Lower lobe of right lung (tissue), 2 donors: ENCODE measurements around the gene NPPB. TPM values are rescaled to one million over a fixed set of nuclear protein-coding genes. Genes with fewer than 3 reads are reported as not detected.

Source experiments
- ATAC-seq, 2 donors: fragments of 200-7000 bp; cut with Tn5 transposase; one replicate each; pipeline ENCODE4 v1.9.1; 2020 to 2022; ENCODE audit warnings: mild to moderate bottlenecking in 2 of 2, moderate library complexity in 2 of 2
- DNase-seq: peaks from one replicate; pipeline ENCODE4 v3.0.0-alpha.2; 2020
- H3K27ac ChIP-seq: fragments of 200-600 bp; one replicate; pipeline ENCODE4 v1.8.0; 2022
- H3K27me3 ChIP-seq: fragments of 200-600 bp; one replicate; pipeline ENCODE4 v1.8.0; 2022; ENCODE audit warnings: low read depth
- H3K36me3 ChIP-seq: fragments of 200-600 bp; one replicate; pipeline ENCODE4 v1.8.0; 2022; ENCODE audit warnings: mild to moderate bottlenecking
- H3K4me1 ChIP-seq: fragments of 200-600 bp; one replicate; pipeline ENCODE4 v1.8.0; 2022
- H3K4me3 ChIP-seq: fragments of 200-600 bp; one replicate; pipeline ENCODE4 v1.8.0; 2022; ENCODE audit warnings: mild to moderate bottlenecking
- H3K9me3 ChIP-seq: fragments of 200-600 bp; one replicate; pipeline ENCODE4 v1.8.0; 2022
- CTCF ChIP-seq: fragments of 200-600 bp; IDR thresholded peaks from one replicate; pipeline ENCODE4 v1.8.0; 2022; ENCODE audit warnings: antibody characterized with exemption, mild to moderate bottlenecking
- intact Hi-C: fragments of 100-400 bp; cut with DNase I; formaldehyde crosslinking; loops from one replicate; pipeline ENCODE4 v1.11.0; 2022
- total RNA-seq: library from RNA; stranded (reverse); fragmentation: NEBNext Ultra II Directional; extraction: Animal tissue kit (Norgen Biotek cat#: 25700); gene quantifications from one replicate; pipeline ENCODE4 v1.2.1, GENCODE V29; 2021
- donor health status: DM: no; HTN: yes; CAD: no; lungs with severe emphysema.

Gene NPPB
- total RNA-seq, 1 donor from 2014 or later, result not detected

DNA sequence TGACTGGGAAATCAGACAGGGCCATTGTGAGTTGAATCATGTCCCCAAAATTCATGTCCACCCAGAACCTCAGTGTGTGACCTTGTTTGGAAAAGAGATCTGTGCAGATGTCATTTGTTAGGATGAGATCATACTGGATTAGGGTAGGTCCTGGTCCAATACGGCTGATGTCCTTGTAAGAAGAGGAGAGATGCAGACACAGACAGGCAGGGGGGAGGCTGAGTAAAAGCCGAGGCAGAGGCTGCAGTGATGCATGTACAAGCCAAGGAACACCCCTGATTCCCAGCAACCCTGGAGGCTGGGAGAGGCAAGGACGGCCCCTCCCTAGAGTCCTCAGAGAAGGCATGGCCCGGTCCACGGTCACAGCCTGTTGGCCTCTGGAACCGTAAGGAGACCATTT, 15.9 kb upstream of the NPPB start:
- Histone ChIP-seq H3K9me3 (no peaks in the 10 kb centered on the region), H3K27me3 (peaks cover 11% of the 10 kb centered on the region), H3K4me3 (no peak overlapping the region), H3K4me1 (peaks cover 7% of the 10 kb centered on the region), H3K27ac (peak overlapping the region; percentile 11), H3K36me3 (no peaks in the 10 kb centered on the region)
- DNase-seq, result no peak
- intact Hi-C loops, result no loop called here
- TF ChIP-seq CTCF, result no peak
- ATAC-seq, result no peak

GRCh38 chr1:11874258-11874562, 15.5 kb upstream of the NPPB start:
- intact Hi-C loops, result no loop called here
- peaks cover 7% of the 10 kb centered on the region for H3K4me1 ChIP-seq
- H3K27ac ChIP-seq, result no peak overlapping the region

DNA sequence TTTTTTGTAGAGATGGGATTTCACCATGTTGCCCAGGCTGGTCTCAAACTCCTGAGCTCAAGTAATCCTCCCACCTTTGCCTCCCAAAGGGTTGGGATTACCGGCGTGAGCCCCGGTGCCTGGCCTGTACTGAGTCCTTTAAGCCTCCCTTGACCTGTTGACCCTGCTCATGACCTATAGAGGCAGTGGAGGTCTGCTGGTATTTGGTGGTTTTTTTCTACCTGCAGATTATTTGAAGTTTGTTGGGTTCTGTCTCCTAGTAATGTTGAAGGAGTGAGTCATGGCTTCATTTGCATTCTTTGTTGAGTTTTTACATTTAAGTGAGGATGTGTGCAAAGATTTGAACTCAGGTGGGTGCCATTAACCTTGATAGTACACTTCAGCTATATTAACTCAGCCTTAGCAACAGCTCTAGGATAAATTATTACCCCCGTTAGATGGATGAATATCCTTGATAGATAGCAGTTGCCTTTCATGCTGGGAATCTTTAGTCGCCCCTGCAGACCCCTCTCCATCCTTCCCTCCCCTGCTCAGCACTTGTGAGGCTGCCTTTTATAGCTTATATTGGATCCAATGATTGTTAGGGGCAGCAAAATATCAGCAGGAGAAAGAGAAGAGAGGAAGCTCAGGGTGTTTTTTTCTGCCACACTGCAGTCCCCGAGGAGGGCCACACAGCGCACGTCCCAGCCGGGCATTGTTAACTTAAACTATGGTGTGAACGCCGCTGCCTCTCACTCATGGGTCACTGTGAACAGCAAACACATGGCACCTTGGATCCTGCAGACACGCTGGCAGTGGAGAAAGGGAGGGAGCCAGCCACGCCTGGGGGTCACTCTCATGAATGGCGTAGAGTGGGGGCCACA, 14.9 kb upstream of the NPPB start:
- peaks cover 7% of the 10 kb centered on the region for H3K4me1 ChIP-seq
- no peak for ATAC-seq

More at GRCh38 chr1:11874258-11874562, 15.5 kb upstream of the NPPB start:
- ATAC-seq, result peak in 1 of 2 donors; percentile 27
- no peak for TF ChIP-seq CTCF
- Histone ChIP-seq H3K9me3 (no peaks in the 10 kb centered on the region), H3K27me3 (peaks cover 8% of the 10 kb centered on the region), H3K4me3 (no peak overlapping the region), H3K36me3 (no peaks in the 10 kb centered on the region)
- DNase-seq, result no peak

DNA sequence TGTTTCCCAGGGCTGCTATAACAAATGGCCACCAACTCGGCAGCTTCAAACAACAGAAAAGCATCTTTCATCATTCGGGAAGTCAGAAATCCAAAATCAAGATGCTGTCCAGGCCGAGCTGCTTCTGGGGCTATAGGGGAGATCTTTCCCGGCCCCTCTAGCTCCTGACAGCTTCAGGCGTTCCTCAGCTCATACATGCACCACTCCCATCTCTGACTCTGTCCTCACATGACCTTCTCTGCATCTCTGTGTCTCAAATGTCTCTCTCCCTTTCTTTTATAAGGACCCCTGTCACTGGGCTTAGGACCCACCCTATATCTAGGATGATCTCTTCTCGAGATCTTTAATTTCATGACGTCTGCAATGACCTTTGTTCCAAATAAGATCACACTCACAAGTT, 13.8 kb upstream of the NPPB start:
- H3K4me3 ChIP-seq, result no peak overlapping the region
- H3K27ac ChIP-seq, result no peak overlapping the region
- H3K9me3 ChIP-seq, result no peaks in the 10 kb centered on the region
- ATAC-seq, result no peak
- DNase-seq, result no peak
- H3K4me1 ChIP-seq, result peaks cover 7% of the 10 kb centered on the region
- H3K27me3 ChIP-seq, result peaks cover 6% of the 10 kb centered on the region
- intact Hi-C loops, result no loop called here
- no peaks in the 10 kb centered on the region for H3K36me3 ChIP-seq
- no peak for TF ChIP-seq CTCF

More for the DNA sequence above, 14.9 kb upstream of the NPPB start:
- intact Hi-C loops, result no loop called here
- TF ChIP-seq CTCF, result no peak
- H3K36me3 ChIP-seq, result no peaks in the 10 kb centered on the region
- no peak for DNase-seq
- H3K9me3 ChIP-seq, result no peaks in the 10 kb centered on the region
- H3K27me3 ChIP-seq, result peaks cover 6% of the 10 kb centered on the region
- no peak overlapping the region for H3K27ac ChIP-seq
- no peak overlapping the region for H3K4me3 ChIP-seq

DNA sequence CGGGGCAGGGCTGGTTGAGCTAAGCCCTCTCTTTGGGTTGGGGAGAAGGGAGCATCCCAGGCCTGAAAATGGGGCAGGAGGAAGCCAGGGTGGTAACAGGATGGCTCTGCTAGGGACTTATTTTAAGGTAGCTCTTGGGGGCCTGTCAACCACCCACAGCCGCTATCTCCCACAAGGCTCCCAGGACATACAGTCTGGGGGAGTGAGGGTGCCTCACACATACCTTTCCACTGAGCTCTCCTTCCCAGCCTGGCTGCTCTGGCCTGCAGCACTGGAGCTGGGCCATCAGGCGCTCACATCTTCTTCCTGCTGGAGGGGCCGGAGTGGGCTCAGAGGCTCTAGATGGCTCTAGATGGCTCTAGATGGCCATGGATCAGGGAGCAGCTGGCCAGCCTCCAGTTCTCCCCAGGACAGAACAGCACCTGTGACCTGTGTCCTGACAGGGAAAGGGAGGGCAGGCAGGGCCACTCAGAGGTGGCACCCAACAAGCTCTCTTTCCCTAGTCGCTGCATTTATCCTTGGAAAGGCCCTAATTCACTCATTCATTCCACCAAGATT, 11.0 kb upstream of the NPPB start:
- ATAC-seq (no peak), DNase-seq (no peak)
- Histone ChIP-seq H3K9me3 (no peaks in the 10 kb centered on the region), H3K27me3 (peaks cover 6% of the 10 kb centered on the region), H3K4me3 (no peak overlapping the region), H3K4me1 (no peaks in the 10 kb centered on the region), H3K36me3 (no peaks in the 10 kb centered on the region), H3K27ac (no peak overlapping the region)
- intact Hi-C loops, result no loop called here
- TF ChIP-seq CTCF, result no peak
